Mucosa of rectum (tissue), 2 donors: ENCODE results near the gene WNT8A.

Source experiments
- H3K27ac ChIP-seq, 2 donors: one replicate each; pipeline ENCODE4 v1.7.0; 2013; ENCODE audit warnings: inconsistent platforms in 2 of 2, low read depth in 2 of 2, low read length in 2 of 2
- H3K27me3 ChIP-seq, 2 donors: one replicate each; pipeline ENCODE4 v1.7.0; 2013; ENCODE audit warnings: low read length in 2 of 2; ENCODE audit not compliant: control insufficient read depth in 2 of 2, insufficient read depth in 2 of 2
- H3K36me3 ChIP-seq, 2 donors: one replicate each; pipeline ENCODE4 v1.7.0; 2013; ENCODE audit warnings: low read length in 2 of 2; ENCODE audit not compliant: control insufficient read depth in 2 of 2, insufficient read depth in 2 of 2
- H3K4me1 ChIP-seq, 2 donors: one replicate each; pipeline ENCODE4 v1.7.0; 2013; ENCODE audit warnings: low read length in 2 of 2, mild to moderate bottlenecking in 1 of 2; ENCODE audit not compliant: control insufficient read depth in 2 of 2, insufficient read depth in 2 of 2
- H3K4me3 ChIP-seq, 2 donors: one replicate each; pipeline ENCODE4 v1.7.0; 2013; ENCODE audit warnings: low read length in 2 of 2
- H3K9ac ChIP-seq, 2 donors: one replicate each; pipeline ENCODE4 v1.7.0; 2013; ENCODE audit warnings: low read length in 2 of 2, low read depth in 1 of 2, mild to moderate bottlenecking in 1 of 2
- H3K9me3 ChIP-seq, 2 donors: one replicate each; pipeline ENCODE4 v1.7.0; 2013; ENCODE audit warnings: low read length in 2 of 2; ENCODE audit not compliant: control insufficient read depth in 2 of 2
- donor health status: healthy.
- donor health status: Normal muscosa, but diverticular disease.

Gene WNT8A

GRCh38 chr5:138109463-138110265 is 25.8 kb downstream of the WNT8A start:
- Histone ChIP-seq H3K9me3 (no peaks in the 10 kb centered on the region), H3K27me3 (peaks cover 0 to 3% of the 10 kb centered on the region in 2 donors), H3K4me3 (no peak overlapping the region), H3K9ac (no peak overlapping the region), H3K4me1 (no peaks in the 10 kb centered on the region), H3K27ac (no peak overlapping the region), H3K36me3 (no peaks in the 10 kb centered on the region)

GRCh38 chr5:138110266-138110963 is 26.6 kb downstream of the WNT8A start:
- Histone ChIP-seq H3K36me3 (no peaks in the 10 kb centered on the region), H3K27ac (no peak overlapping the region), H3K9me3 (no peaks in the 10 kb centered on the region), H3K4me1 (no peaks in the 10 kb centered on the region), H3K27me3 (peaks cover 0 to 3% of the 10 kb centered on the region in 2 donors), H3K4me3 (no peak overlapping the region), H3K9ac (no peak overlapping the region)

GRCh38 chr5:138111181-138111580 is 27.3 kb downstream of the WNT8A start:
- Histone ChIP-seq H3K36me3 (no peaks in the 10 kb centered on the region), H3K9ac (no peak overlapping the region), H3K9me3 (no peaks in the 10 kb centered on the region), H3K27ac (no peak overlapping the region), H3K4me1 (no peaks in the 10 kb centered on the region), H3K27me3 (peaks cover 0 to 3% of the 10 kb centered on the region in 2 donors), H3K4me3 (no peak overlapping the region)

GRCh38 chr5:138111937-138112336 is 28.1 kb downstream of the WNT8A start:
- no peak overlapping the region for H3K4me3 ChIP-seq
- no peaks in the 10 kb centered on the region for H3K36me3 ChIP-seq
- H3K27ac ChIP-seq, result no peak overlapping the region
- H3K9me3 ChIP-seq, result no peaks in the 10 kb centered on the region
- no peak overlapping the region for H3K9ac ChIP-seq
- H3K4me1 ChIP-seq, result no peaks in the 10 kb centered on the region
- peaks cover 0 to 3% of the 10 kb centered on the region in 2 donors for H3K27me3 ChIP-seq

GRCh38 chr5:138115254-138115653 is 31.4 kb downstream of the WNT8A start:
- Histone ChIP-seq H3K9ac (no peak overlapping the region), H3K4me3 (no peak overlapping the region), H3K27ac (no peak overlapping the region), H3K4me1 (no peaks in the 10 kb centered on the region), H3K27me3 (peaks cover 0 to 3% of the 10 kb centered on the region in 2 donors), H3K9me3 (no peaks in the 10 kb centered on the region), H3K36me3 (no peaks in the 10 kb centered on the region)

- no peaks in the 10 kb centered on the region for H3K4me1 ChIP-seq
- H3K27ac ChIP-seq, result no peak overlapping the region
These were observed 44.5 kb downstream of the WNT8A start for GRCh38 chr5:138128334-138128733.

GRCh38 chr5:138129347-138129746 is 45.5 kb downstream of the WNT8A start:
- Histone ChIP-seq H3K9me3 (no peaks in the 10 kb centered on the region), H3K4me3 (no peak overlapping the region), H3K27me3 (no peaks in the 10 kb centered on the region), H3K4me1 (no peaks in the 10 kb centered on the region), H3K9ac (no peak overlapping the region), H3K27ac (no peak overlapping the region), H3K36me3 (no peaks in the 10 kb centered on the region)

More at GRCh38 chr5:138128334-138128733, 44.5 kb downstream of the WNT8A start:
- no peak overlapping the region for H3K4me3 ChIP-seq
- no peaks in the 10 kb centered on the region for H3K36me3 ChIP-seq
- no peaks in the 10 kb centered on the region for H3K27me3 ChIP-seq
- H3K9ac ChIP-seq, result no peak overlapping the region
- H3K9me3 ChIP-seq, result no peaks in the 10 kb centered on the region

GRCh38 chr5:138132543-138132942 is 48.7 kb downstream of the WNT8A start:
- no peaks in the 10 kb centered on the region for H3K4me1 ChIP-seq
- H3K9me3 ChIP-seq, result no peaks in the 10 kb centered on the region
- H3K9ac ChIP-seq, result no peak overlapping the region
- H3K4me3 ChIP-seq, result no peak overlapping the region
- no peak overlapping the region for H3K27ac ChIP-seq
- no peaks in the 10 kb centered on the region for H3K36me3 ChIP-seq
- H3K27me3 ChIP-seq, result no peaks in the 10 kb centered on the region

GRCh38 chr5:138138949-138139780 is 55.3 kb downstream of the WNT8A start, which contains the start of gene NME5:
Gene NME5 (minus strand): TSS chr5:138139428. CDS start chr5:138138780, 648 bp downstream.
- Histone ChIP-seq H3K9ac (no peak within 1 kb of the TSS), H3K27ac (no peak within 1 kb of the TSS), H3K27me3 (peaks cover 0 to 2% of the 10 kb centered on the region in 2 donors)

GRCh38 chr5:138139781-138140090 is 55.9 kb downstream of the WNT8A start:
- no peaks in the 10 kb centered on the region for H3K9me3 ChIP-seq
- no peak overlapping the region for H3K9ac ChIP-seq
- peaks cover 0 to 2% of the 10 kb centered on the region in 2 donors for H3K27me3 ChIP-seq
- no peak overlapping the region for H3K27ac ChIP-seq
- H3K4me3 ChIP-seq, result no peak overlapping the region
- no peaks in the 10 kb centered on the region for H3K4me1 ChIP-seq
- no peaks in the 10 kb centered on the region for H3K36me3 ChIP-seq

More at GRCh38 chr5:138138949-138139780, 55.3 kb downstream of the WNT8A start, which contains the start of gene NME5:
- H3K36me3 ChIP-seq, result no peaks in the 10 kb centered on the region
- no peaks in the 10 kb centered on the region for H3K9me3 ChIP-seq
- H3K4me1 ChIP-seq, result no peaks in the 10 kb centered on the region
- peak within 1 kb of the TSS; percentile 62 to 72 for H3K4me3 ChIP-seq
